B cell (primary cell): ENCODE results near the gene PTPRF. TPM values are rescaled to one million over a fixed set of nuclear protein-coding genes. Genes with fewer than 3 reads are reported as not detected.

Source experiments
- ATAC-seq: fragments of 200-7000 bp; cut with Tn5 transposase; one replicate; pipeline ENCODE4 v1.10.0; 2021; ENCODE audit warnings: low read depth, mild to moderate bottlenecking, moderate number of reproducible peaks, moderate library complexity
- CTCF ChIA-PET: fragments of 350-600 bp; sonication (Branson Sonifier 250); formaldehyde crosslinking; loops from one replicate; lab custom pipeline; 2021; ENCODE audit warnings: antibody characterized with exemption, inconsistent platforms; lab: Charles Lee
- POLR2A ChIA-PET: fragments of 350-600 bp; sonication (Branson Sonifier 250); formaldehyde crosslinking; loops from one replicate; lab custom pipeline; 2021; ENCODE audit warnings: antibody characterized with exemption; lab: Charles Lee
- DNase-seq: peaks from one replicate; pipeline ENCODE4 v3.0.0; 2013
- H2AFZ ChIP-seq: 2 replicates; pipeline ENCODE4 v1.6.1; 2012; ENCODE audit warnings: mild to moderate bottlenecking, low read depth, low read length; ENCODE audit not compliant: insufficient read depth, poor library complexity, severe bottlenecking
- H3K27ac ChIP-seq, 2 donors: 1 replicate in 1 of 2; 2 replicates in 1 of 2; pipeline ENCODE4 v1.5.1; 2012 to 2013; ENCODE audit warnings: low read length in 2 of 2, mild to moderate bottlenecking in 2 of 2, moderate library complexity in 1 of 2
- H3K27me3 ChIP-seq, 4 experiments: fragments of 200-600 bp in 1 of 4; sonication (generic) in 1 of 4; replicated peaks in 1 of 4; 1 replicate in 2 of 4; 2 replicates in 2 of 4; pipeline versions ENCODE4 v1.6.1 to v1.7.0; 2013 to 2016; ENCODE audit warnings: low read length in 3 of 4, mild to moderate bottlenecking in 2 of 4, mixed read lengths in 1 of 4, moderate library complexity in 1 of 4; ENCODE audit not compliant: insufficient read depth in 4 of 4, control insufficient read depth in 3 of 4; ENCODE audit errors: control extremely low read depth in 1 of 4
- H3K36me3 ChIP-seq, 2 experiments: replicated peaks in 1 of 2; 1 replicate in 1 of 2; 2 replicates in 1 of 2; pipeline versions ENCODE4 v1.6.1 to v1.7.1; 2013; ENCODE audit warnings: low read length in 1 of 2; ENCODE audit not compliant: insufficient read depth in 2 of 2, control insufficient read depth in 1 of 2; ENCODE audit errors: control extremely low read depth in 1 of 2, extremely low read depth in 1 of 2
- H3K4me1 ChIP-seq, 2 donors: fragments of 200-600 bp in 1 of 2; sonication (generic) in 1 of 2; 1 replicate in 1 of 2; 2 replicates in 1 of 2; pipeline versions ENCODE4 v1.5.1 to v1.6.1; 2013 to 2017; ENCODE audit warnings: low read length in 2 of 2; ENCODE audit not compliant: control insufficient read depth in 2 of 2, insufficient read depth in 2 of 2
- H3K4me2 ChIP-seq: replicated peaks from 2 replicates; pipeline ENCODE3; 2012; ENCODE audit warnings: mild to moderate bottlenecking, low read depth, low read length; ENCODE audit not compliant: poor library complexity, severe bottlenecking
- H3K4me3 ChIP-seq, 5 experiments: fragments of 200-600 bp in 1 of 5; sonication (generic) in 1 of 5; 1 replicate in 3 of 5; 2 replicates in 2 of 5; pipeline versions ENCODE4 v1.5.1 to v1.7.0; 2011 to 2016; ENCODE audit warnings: low read length in 4 of 5, mild to moderate bottlenecking in 4 of 5, low read depth in 2 of 5, control low read depth in 1 of 5, moderate library complexity in 1 of 5; ENCODE audit not compliant: insufficient read depth in 1 of 5; ENCODE audit errors: control extremely low read depth in 1 of 5, extremely low read depth in 1 of 5
- H3K79me2 ChIP-seq: fragments of 200-600 bp; sonication (generic); one replicate; pipeline ENCODE4 v1.6.0; 2016; ENCODE audit warnings: low read length; ENCODE audit not compliant: control insufficient read depth, insufficient read depth
- H3K9ac ChIP-seq: fragments of 200-600 bp; sonication (generic); 2 replicates; pipeline ENCODE4 v1.6.1; 2017; ENCODE audit warnings: mild to moderate bottlenecking, low read length, moderate library complexity
- H3K9me3 ChIP-seq, 3 donors: one replicate each; pipeline versions ENCODE4 v1.6.1 to v1.7.1; 2013; ENCODE audit warnings: low read length in 2 of 3; ENCODE audit not compliant: control insufficient read depth in 2 of 3, insufficient read depth in 1 of 3; ENCODE audit errors: control extremely low read depth in 1 of 3
- H4K20me1 ChIP-seq: 2 replicates; pipeline ENCODE4 v1.6.0; 2012; ENCODE audit warnings: mild to moderate bottlenecking, low read length; ENCODE audit not compliant: insufficient read depth, control insufficient read depth, poor library complexity, severe bottlenecking
- H3K27ac Mint-ChIP-seq: one replicate; pipeline ENCODE4 v1.8.0; 2021; ENCODE audit warnings: mixed read lengths
- H3K27me3 Mint-ChIP-seq: one replicate; pipeline ENCODE4 v1.8.0; 2021; ENCODE audit warnings: mixed read lengths
- H3K4me1 Mint-ChIP-seq: one replicate; pipeline ENCODE4 v1.8.0; 2021; ENCODE audit warnings: mixed read lengths
- H3K4me3 Mint-ChIP-seq: one replicate; pipeline ENCODE4 v1.8.0; 2021; ENCODE audit warnings: mixed read lengths
- H3K9me3 Mint-ChIP-seq: one replicate; pipeline ENCODE4 v1.8.0; 2022; ENCODE audit warnings: mixed read lengths; ENCODE audit not compliant: insufficient read depth
- CTCF ChIP-seq: fragments of 200-600 bp; IDR thresholded peaks from one replicate; pipeline ENCODE4 v1.8.0; 2022; ENCODE audit warnings: antibody characterized with exemption, mild to moderate bottlenecking
- EZH2 ChIP-seq: IDR thresholded peaks from 2 replicates; pipeline ENCODE4 v1.6.1; 2012; ENCODE audit warnings: borderline replicate concordance, low read depth, mild to moderate bottlenecking, moderate library complexity, low read length; ENCODE audit not compliant: insufficient read depth, poor library complexity, severe bottlenecking
- WGBS: methylation state at CpG from one replicate; pipeline ENCODE4 v1.1.5; 2013; ENCODE audit warnings: missing lambda C conversion rate; ENCODE audit not compliant: insufficient coverage; 5-methylcytosine and 5-hydroxymethylcytosine counted together
- intact Hi-C: fragments of 100-400 bp; cut with micrococcal nuclease; formaldehyde crosslinking; loops from one replicate; pipeline ENCODE4 v1.10.0; 2022
- polyA plus RNA-seq: library from polyadenylated mRNA; depleted of rRNA; stranded (reverse); fragments of >200 nt; gene quantifications from 2 replicates; pipeline ENCODE4 v1.2.3, GENCODE V29; 2012
- total RNA-seq, 2 donors: library from RNA; stranded (reverse); fragments of 120-200 nt in 1 of 2; gene quantifications; 1 replicate in 1 of 2; 2 replicates in 1 of 2; pipeline versions ENCODE4 v1.2.3 to v1.2.4, GENCODE V29; 2013 to 2022

Gene PTPRF
- total and polyA plus RNA-seq, 2 donors (not counting 1 experiment from before 2014, with no cell fraction given): 0.07 to 0.13 TPM

DNA sequence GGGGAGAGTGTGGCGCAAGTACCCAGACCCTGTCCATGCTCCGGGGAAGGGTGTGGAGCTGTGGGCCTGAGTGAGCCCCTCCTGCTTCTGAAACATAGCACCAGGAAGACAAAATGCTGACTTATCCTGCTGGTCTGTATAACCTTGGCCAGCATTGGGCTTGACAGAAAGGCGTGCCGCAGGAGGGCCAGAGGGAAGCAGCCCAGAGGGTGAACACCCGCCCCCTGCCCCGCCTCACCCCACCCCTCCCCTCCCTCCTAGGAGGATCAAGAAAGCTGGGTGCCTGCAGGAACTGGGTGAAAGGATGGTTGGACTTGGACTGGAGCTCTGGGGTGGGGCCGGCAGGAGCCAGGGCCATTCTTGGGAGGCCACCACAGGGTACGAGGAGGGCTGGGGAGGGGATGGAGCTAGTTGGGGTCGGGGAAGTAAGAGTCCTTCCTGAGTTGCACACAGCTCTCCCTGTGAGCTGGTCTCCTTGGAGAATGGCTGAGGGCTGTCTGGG is 27.1 kb downstream of the PTPRF start:
- no peak for ATAC-seq
- Histone ChIP-seq H3K27me3 (peaks cover 0 to 5% (median 0%) of the 10 kb centered on the region in 4 experiments), H3K4me3 (no peak overlapping the region), H3K36me3 (no peaks in the 10 kb centered on the region), H3K9me3 (no peaks in the 10 kb centered on the region), H4K20me1 (no peaks in the 10 kb centered on the region), H3K4me2 (no peak overlapping the region), H2AFZ (no peak overlapping the region), H3K27ac (no peak overlapping the region), H3K79me2 (no peaks in the 10 kb centered on the region), H3K4me1 (no peaks in the 10 kb centered on the region), H3K9ac (no peak overlapping the region)
- Mint-ChIP-seq H3K4me1 (no peaks in the 10 kb centered on the region), H3K4me3 (no peak overlapping the region), H3K9me3 (no peaks in the 10 kb centered on the region), H3K27ac (no peak overlapping the region), H3K27me3 (peaks cover 3% of the 10 kb centered on the region)
- intact Hi-C loops: no loop called here
- TF ChIP-seq EZH2 (no peak), CTCF (no peak)
- ChIA-PET CTCF (no interaction called here), POLR2A (no interaction called here)
- 86% methylated on average over 5 of the region's 9 CpGs for WGBS
- no peak for DNase-seq

GRCh38 chr1:43558346-43558841 is 27.7 kb downstream of the PTPRF start:
- Histone ChIP-seq H3K79me2 (no peaks in the 10 kb centered on the region), H3K27ac (no peak overlapping the region), H2AFZ (no peak overlapping the region), H3K9me3 (no peaks in the 10 kb centered on the region), H3K4me1 (no peaks in the 10 kb centered on the region), H3K36me3 (no peaks in the 10 kb centered on the region), H3K27me3 (peaks cover 0 to 5% (median 0%) of the 10 kb centered on the region in 4 experiments), H4K20me1 (no peaks in the 10 kb centered on the region), H3K9ac (no peak overlapping the region), H3K4me3 (no peak overlapping the region), H3K4me2 (no peak overlapping the region)
- intact Hi-C loops: no loop called here
- Mint-ChIP-seq H3K27me3 (peaks cover 7% of the 10 kb centered on the region), H3K4me1 (no peaks in the 10 kb centered on the region), H3K9me3 (no peaks in the 10 kb centered on the region), H3K4me3 (no peak overlapping the region), H3K27ac (no peak overlapping the region)
- 40% methylated on average over 15 of the region's 21 CpGs for WGBS
- ATAC-seq: no peak
- ChIA-PET POLR2A (no interaction called here), CTCF (no interaction called here)
- no peak for DNase-seq
- no peak for TF ChIP-seq EZH2
- no peak for TF ChIP-seq CTCF
